ENCODE data around the gene RAD23A. TPM values are rescaled to one million over a fixed set of nuclear protein-coding genes. Genes with fewer than 3 reads are reported as not detected.

RAD23A gene
- total RNA-seq, 4 donors from 2014 or later, result 52.2 to 123 (median 84.5) TPM

- TF ChIP-seq CTCF (IDR thresholded peaks at IDR 0.05; ENCODE audit: low read depth), result no peak
Observed at GRCh38 chr19:13001502-13002165, 56.0 kb downstream of the RAD23A start.

GRCh38 chr19:13002166-13002898 is 56.7 kb downstream of the RAD23A start:
- TF ChIP-seq CTCF (IDR thresholded peaks at IDR 0.05; ENCODE audit: low read depth), result no peak

- TF ChIP-seq CTCF (IDR thresholded peaks at IDR 0.05; ENCODE audit: low read depth), result no peak
Observed at GRCh38 chr19:13003081-13003480, 57.4 kb downstream of the RAD23A start.

Small RNA genes lying within 50 kb of the gene (small RNA-seq; reads per million reads assigned to genes)
- gene MIR5695 (not detected), gene MIR6515 (0.36 reads per million)

Other genes with a start within 250 kb of the RAD23A start
- gene FBXW9, start 249.2 kb upstream of the RAD23A start, total RNA-seq, result 1 to 10 TPM; 2.6 to 3.7 (median 2.7) TPM
- gene TNPO2, start 221.9 kb upstream of the RAD23A start, total RNA-seq, result 10 to 100 TPM; 42.6 to 66.3 (median 61.3) TPM
- gene TRIR, start 211.2 kb upstream of the RAD23A start, total RNA-seq, result 100 to 1,000 TPM; 163 to 417 (median 304) TPM
- gene GET3, start 208.4 kb upstream of the RAD23A start, total RNA-seq, result 10 to 100 TPM; 35.1 to 53.5 (median 43.4) TPM
- not detected for gene BEST2, start 194.1 kb upstream of the RAD23A start, total RNA-seq
- 100 to 1,000 TPM in 1 of 4 donors, 10 to 100 TPM in 3; 17.1 to 290 (median 36.9) TPM for gene HOOK2, start 170.3 kb upstream of the RAD23A start, total RNA-seq
- 100 to 1,000 TPM in 3 of 4 donors, 10 to 100 TPM in 1; 77.6 to 304 (median 155) TPM for gene JUNB, start 154.4 kb upstream of the RAD23A start, total RNA-seq
- 100 to 1,000 TPM; 124 to 217 (median 135) TPM for gene PRDX2, start 144.1 kb upstream of the RAD23A start, total RNA-seq
- 1 to 10 TPM in 1 of 4 donors, not detected in 3; 1.3 TPM for gene THSD8, start 143.8 kb upstream of the RAD23A start, total RNA-seq
- gene RNASEH2A, start 139.3 kb upstream of the RAD23A start, total RNA-seq, result 1 to 10 TPM; 3.6 to 7.5 (median 5.1) TPM
- gene RTBDN, start 111.3 kb upstream of the RAD23A start, total RNA-seq, result not detected
- gene MAST1, start 107.3 kb upstream of the RAD23A start, total RNA-seq, result under 1 TPM in 1 of 4 donors, not detected in 3; 0.17 TPM
- gene DNASE2, start 64.4 kb upstream of the RAD23A start, total RNA-seq, result 10 to 100 TPM; 24.9 to 74.8 (median 48.2) TPM
- gene KLF1, start 58.7 kb upstream of the RAD23A start, total RNA-seq, result not detected
- gene GCDH, start 54.7 kb upstream of the RAD23A start, total RNA-seq, result 10 to 100 TPM; 34.9 to 98.5 (median 46.0) TPM
- not detected for gene SYCE2, start 26.6 kb upstream of the RAD23A start, total RNA-seq
- 10 to 100 TPM; 20.1 to 28.6 (median 22.9) TPM for gene FARSA, start 12.2 kb upstream of the RAD23A start, total RNA-seq
- gene CALR, start 7.3 kb upstream of the RAD23A start, total RNA-seq, result 100 to 1,000 TPM; 222 to 414 (median 307) TPM
- gene GADD45GIP1, start 11.4 kb downstream of the RAD23A start, total RNA-seq, result 10 to 100 TPM; 25.3 to 48.8 (median 31.7) TPM
- not detected for gene DAND5, start 23.7 kb downstream of the RAD23A start, total RNA-seq
- 100 to 1,000 TPM in 1 of 4 donors, 10 to 100 TPM in 3; 32.8 to 102 (median 47.0) TPM for gene NFIX, start 49.6 kb downstream of the RAD23A start, total RNA-seq
- gene LYL1, start 157.0 kb downstream of the RAD23A start, total RNA-seq, result 10 to 100 TPM; 13.7 to 27.7 (median 21.5) TPM
- 10 to 100 TPM; 19.5 to 35.6 (median 27.2) TPM for gene TRMT1, start 170.9 kb downstream of the RAD23A start, total RNA-seq
- 10 to 100 TPM in 2 of 4 donors, 1 to 10 TPM in 2; 8.5 to 13.6 (median 9.7) TPM for gene NACC1, start 172.4 kb downstream of the RAD23A start, total RNA-seq
- gene STX10, start 204.5 kb downstream of the RAD23A start, total RNA-seq, result 10 to 100 TPM; 50.5 to 98.4 (median 72.6) TPM
- 10 to 100 TPM; 14.5 to 52.6 (median 20.2) TPM for gene IER2, start 204.5 kb downstream of the RAD23A start, total RNA-seq